Thyroid gland (tissue), 4 donors: ENCODE results near the gene SLC7A14.

Source experiments
- POLR2A ChIP-seq, 2 donors: fragments of 450-650 bp; IDR thresholded peaks; one replicate each; pipeline ENCODE4 v1.6.1; 2017; ENCODE audit warnings: antibody characterized with exemption in 2 of 2, mild to moderate bottlenecking in 2 of 2, moderate library complexity in 1 of 2
- TF ChIP-seq, protein P1 (sequence below), 6 experiments: fragments of 200-600 bp in 3 of 6; fragments of 450-650 bp in 3 of 6; sonication (generic) in 3 of 6; IDR thresholded peaks; one replicate each; pipeline ENCODE4 v1.5.1; 2016 to 2019; ENCODE audit warnings: antibody characterized with exemption in 6 of 6, mild to moderate bottlenecking in 2 of 6, inconsistent platforms in 1 of 6, moderate library complexity in 1 of 6

DNA sequence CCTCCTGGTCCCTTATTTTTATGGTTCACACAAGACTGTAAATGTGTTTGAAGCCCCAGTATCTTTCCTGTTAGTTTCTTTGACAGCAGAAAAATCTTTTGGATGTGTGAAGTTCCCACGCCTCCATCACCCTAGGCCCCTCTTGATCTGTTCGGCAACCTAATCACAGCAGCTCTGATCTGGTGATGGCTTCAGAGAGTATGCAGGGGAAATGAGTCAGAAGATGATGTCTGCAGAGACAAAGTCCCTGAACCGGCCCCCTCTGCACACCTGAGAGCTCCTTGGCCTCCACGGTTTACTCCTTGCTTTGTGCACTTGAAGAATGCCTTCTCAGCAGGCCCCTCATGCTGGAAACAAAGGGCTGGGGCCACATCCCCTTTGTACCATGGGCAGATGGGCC is 103.7 kb downstream of the SLC7A14 start:
- no peak for TF ChIP-seq POLR2A (IDR thresholded peaks at IDR 0.05)
- TF ChIP-seq, protein P1, sequence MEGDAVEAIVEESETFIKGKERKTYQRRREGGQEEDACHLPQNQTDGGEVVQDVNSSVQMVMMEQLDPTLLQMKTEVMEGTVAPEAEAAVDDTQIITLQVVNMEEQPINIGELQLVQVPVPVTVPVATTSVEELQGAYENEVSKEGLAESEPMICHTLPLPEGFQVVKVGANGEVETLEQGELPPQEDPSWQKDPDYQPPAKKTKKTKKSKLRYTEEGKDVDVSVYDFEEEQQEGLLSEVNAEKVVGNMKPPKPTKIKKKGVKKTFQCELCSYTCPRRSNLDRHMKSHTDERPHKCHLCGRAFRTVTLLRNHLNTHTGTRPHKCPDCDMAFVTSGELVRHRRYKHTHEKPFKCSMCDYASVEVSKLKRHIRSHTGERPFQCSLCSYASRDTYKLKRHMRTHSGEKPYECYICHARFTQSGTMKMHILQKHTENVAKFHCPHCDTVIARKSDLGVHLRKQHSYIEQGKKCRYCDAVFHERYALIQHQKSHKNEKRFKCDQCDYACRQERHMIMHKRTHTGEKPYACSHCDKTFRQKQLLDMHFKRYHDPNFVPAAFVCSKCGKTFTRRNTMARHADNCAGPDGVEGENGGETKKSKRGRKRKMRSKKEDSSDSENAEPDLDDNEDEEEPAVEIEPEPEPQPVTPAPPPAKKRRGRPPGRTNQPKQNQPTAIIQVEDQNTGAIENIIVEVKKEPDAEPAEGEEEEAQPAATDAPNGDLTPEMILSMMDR (IDR thresholded peaks at IDR 0.05), result no peak
